ENCODE measurements around the gene PTPN1. TPM values are rescaled to one million over a fixed set of nuclear protein-coding genes. Genes with fewer than 3 reads are reported as not detected.
"Not testable (repeated sequence)": the region's sequence is repeated elsewhere in the genome, so short reads cannot be mapped to it uniquely, and the experiment has no call there.

The PTPN1 gene
- total RNA-seq, 3 donors from 2014 or later = 72.0 to 87.9 (median 72.3) TPM

DNA sequence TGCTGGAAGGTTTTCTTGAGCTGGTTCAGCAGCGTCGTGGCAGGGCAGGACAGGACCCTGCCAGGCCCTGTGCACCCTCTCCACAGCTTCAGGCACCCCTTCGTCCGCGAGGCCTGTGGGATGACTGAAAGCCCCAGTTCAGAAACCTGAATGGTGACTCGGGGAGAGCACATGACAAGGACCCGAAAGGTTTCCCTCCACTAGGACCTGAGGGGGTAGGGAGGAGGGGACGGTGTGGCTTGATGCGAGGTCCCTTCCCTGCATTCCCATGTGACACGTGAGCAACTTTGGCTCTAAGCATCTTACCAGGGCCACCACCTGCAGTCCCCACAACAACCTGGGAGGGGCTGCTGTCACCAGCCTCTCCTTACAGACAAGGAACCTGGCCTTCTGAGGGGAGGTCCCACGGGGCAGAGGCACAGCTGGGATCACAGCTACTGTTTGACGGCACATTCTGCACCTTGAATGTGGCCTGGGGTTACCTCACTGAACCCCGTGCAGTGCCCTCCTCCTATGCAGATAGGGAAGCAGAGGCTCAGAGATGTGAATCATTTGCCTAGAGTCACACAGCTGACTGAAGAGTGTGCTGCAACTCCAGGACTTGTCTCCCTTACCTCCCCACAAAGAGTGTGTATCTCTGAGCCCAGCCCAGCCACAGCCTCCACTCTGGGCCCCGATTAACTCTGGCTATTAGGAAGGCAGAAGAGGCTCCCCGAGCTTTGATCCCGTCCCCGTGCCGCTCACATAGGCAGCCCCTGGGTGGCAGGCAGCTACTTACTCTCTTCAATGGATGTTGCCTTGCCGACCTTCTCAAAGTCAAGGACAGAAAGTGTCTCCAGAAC lies 84.6 kb downstream of the PTPN1 start:
- Mint-ChIP-seq H3K36me3 (ENCODE audit: insufficient read depth) (no peaks in the 10 kb centered on the region), H3K9me3 (no peaks in the 10 kb centered on the region), H3K4me1 (ENCODE audit: low read depth) (no peaks in the 10 kb centered on the region), H3K27me3 (ENCODE audit: low read depth) (no peaks in the 10 kb centered on the region), H3K4me3 (no peak overlapping the region)
- ATAC-seq = peak; percentile 20 to 32
- no peak for DNase-seq

DNA sequence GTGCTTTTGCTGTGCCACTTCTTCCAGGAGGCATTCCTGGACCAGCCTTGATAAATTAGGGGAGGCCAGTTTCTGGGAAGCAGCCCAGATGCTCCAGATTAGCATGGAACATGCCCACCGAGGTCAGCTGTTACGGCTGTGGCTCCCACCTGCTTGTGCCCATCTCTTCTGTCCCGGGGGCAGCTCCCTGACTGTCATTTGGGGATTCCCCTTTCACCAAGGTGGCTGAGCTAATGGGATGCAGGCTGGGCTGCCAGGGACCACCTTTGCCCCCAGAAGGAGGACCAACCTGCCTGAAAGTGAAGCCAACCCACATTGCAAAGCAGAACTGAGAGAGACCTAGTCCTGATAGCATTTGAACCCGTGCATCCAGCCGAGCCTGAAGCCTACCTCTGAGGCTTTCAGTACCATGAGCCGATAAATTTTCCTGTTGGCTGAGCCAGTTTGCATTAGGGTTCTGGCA lies 85.3 kb downstream of the PTPN1 start:
- H3K4me1 Mint-ChIP-seq (ENCODE audit: low read depth) = no peaks in the 10 kb centered on the region
- peak in 1 of 2 donors; percentile 9 for ATAC-seq
- no peaks in the 10 kb centered on the region for H3K9me3 Mint-ChIP-seq
- DNase-seq = no peak
- H3K27me3 Mint-ChIP-seq (ENCODE audit: low read depth) = no peaks in the 10 kb centered on the region
- no peaks in the 10 kb centered on the region for H3K36me3 Mint-ChIP-seq (ENCODE audit: insufficient read depth)
- H3K4me3 Mint-ChIP-seq = no peak overlapping the region

DNA sequence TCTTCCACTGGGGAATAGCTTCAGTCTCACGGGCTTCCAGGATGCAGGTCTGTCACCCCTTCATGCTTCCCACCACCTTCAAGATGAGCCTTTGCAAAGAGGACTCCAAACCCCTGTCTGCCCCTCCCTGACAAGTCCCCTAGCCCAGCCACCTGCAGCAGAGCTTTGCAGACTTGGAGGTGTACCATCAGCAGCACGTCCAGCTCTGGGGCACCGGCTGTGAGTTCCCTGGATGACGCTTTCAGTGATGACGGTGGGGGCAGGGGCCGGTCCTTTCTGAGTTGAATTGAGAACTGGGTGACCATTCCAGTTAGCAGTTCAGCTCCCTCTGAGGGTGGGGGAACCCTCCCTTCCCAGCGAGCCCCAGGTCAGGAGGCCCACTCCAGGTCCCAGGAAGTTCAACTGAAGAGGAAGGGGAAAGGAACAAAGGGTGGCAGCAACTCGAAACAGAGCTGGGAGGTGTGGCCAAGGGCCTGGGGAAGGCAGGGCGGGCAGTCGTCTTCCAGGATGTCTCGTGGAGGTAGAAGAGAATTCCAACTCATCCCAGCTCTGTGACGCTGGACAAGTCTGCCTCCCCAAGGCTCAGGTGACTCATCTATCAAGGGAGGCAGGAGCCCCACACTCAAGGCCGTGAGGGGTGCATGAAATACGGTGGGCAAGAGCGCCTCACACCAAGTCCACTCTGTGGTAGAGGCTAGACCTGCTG lies 86.0 kb downstream of the PTPN1 start:
- no peak for ATAC-seq
- Mint-ChIP-seq H3K4me1 (ENCODE audit: low read depth) (no peaks in the 10 kb centered on the region), H3K27me3 (ENCODE audit: low read depth) (no peaks in the 10 kb centered on the region), H3K9me3 (no peaks in the 10 kb centered on the region), H3K36me3 (ENCODE audit: insufficient read depth) (no peaks in the 10 kb centered on the region), H3K4me3 (no peak overlapping the region)
- no peak for DNase-seq

DNA sequence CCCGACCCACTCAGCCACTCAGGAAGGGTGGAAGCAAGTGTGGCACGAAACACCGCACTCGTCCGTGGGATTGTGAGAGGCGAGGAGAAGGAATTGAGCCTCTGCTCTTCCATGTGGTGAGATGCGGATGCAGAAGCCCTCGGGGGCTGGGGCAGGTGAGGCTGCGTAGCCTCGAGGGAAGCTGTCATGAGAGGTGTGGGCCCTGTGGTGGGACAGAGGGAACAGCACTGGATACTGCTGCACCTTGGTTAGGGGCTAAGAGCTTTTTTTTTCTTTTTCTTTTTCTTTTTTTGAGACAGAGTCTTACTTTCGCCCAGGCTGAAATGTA lies 86.5 kb downstream of the PTPN1 start:
- Mint-ChIP-seq H3K36me3 (ENCODE audit: insufficient read depth) (no peaks in the 10 kb centered on the region), H3K9me3 (no peaks in the 10 kb centered on the region), H3K4me3 (no peak overlapping the region), H3K27me3 (ENCODE audit: low read depth) (no peaks in the 10 kb centered on the region), H3K4me1 (ENCODE audit: low read depth) (no peaks in the 10 kb centered on the region)
- ATAC-seq = no peak
- no peak for DNase-seq

DNA sequence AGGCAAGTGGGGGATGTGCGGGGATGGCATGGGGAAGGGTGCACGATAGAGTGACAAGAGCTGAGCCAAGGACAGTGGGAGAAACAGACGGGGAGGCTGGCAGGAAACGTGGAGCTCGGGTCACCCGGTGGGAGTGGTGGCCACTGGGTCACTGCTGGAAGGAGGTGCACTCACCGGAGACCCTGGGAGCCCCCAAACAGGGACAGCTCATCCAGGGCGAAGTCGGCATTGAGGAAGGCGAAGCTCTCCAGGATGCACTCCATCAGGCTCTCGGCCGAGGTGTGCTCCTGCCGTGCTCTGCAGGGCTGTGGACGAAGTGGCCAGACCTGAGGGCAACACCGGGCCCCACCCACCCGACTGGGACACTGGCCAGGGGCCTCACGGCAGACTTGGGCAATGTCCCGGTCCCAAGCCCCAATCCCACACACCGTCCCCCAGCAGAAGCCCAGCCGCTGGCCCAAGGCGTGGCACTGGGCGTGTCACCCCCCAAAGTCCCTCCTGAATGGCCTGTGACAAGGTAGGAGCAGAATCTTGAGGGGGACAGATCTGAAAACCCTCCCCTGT lies 87.3 kb downstream of the PTPN1 start:
- Mint-ChIP-seq H3K27me3 (ENCODE audit: low read depth) (no peaks in the 10 kb centered on the region), H3K4me3 (no peak overlapping the region), H3K4me1 (ENCODE audit: low read depth) (no peaks in the 10 kb centered on the region), H3K9me3 (no peaks in the 10 kb centered on the region), H3K36me3 (ENCODE audit: insufficient read depth) (no peaks in the 10 kb centered on the region)
- DNase-seq = no peak
- ATAC-seq = no peak

DNA sequence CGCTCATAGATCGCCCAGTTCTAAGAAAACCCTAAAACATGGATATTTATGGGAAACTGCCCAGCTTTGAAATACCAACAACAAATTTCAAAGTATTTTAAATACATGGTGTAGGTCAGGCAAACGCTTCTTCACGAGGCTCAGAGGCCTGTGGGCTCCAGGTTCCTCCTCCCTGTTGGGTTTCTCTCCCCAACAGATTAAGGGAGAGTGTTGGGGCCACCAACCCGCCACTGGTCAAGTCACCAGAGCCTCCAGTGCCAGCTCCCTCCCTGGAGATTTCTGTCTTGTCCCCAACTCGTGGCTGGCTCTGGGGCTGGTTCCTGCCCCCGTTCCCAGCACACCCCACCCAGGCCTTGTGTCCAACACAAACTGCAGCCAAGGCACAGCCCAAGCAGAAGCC lies 87.9 kb downstream of the PTPN1 start:
- H3K4me1 Mint-ChIP-seq (ENCODE audit: low read depth) = no peaks in the 10 kb centered on the region

DNA sequence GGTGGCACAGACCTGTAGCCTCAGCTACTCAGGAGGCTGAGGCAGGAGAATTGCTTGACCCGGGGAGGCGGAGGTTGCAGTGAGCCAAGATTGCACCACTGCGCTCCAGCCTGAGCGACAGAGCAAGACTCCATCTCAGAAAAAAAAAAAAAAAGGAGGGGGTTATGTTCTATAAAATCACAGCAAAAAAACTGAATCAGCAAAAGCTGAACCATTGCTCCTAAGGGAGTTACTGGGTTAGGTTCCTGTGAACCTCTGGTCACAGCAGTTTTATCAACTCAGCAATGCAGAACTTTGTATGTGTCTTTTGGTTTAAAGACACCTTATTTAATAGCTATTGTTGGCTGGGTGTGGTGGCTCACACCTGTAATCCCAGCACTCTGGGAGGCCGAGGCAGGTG lies 88.6 kb downstream of the PTPN1 start:
- H3K36me3 Mint-ChIP-seq (ENCODE audit: insufficient read depth); H3K9me3 Mint-ChIP-seq: not testable (repeated sequence)

More for the DNA sequence above, 87.9 kb downstream of the PTPN1 start:
- ATAC-seq = no peak
- Mint-ChIP-seq H3K36me3 (ENCODE audit: insufficient read depth) (no peaks in the 10 kb centered on the region), H3K27me3 (ENCODE audit: low read depth) (peaks cover 4% of the 10 kb centered on the region), H3K4me3 (no peak overlapping the region), H3K9me3 (no peaks in the 10 kb centered on the region)
- DNase-seq = no peak

DNA sequence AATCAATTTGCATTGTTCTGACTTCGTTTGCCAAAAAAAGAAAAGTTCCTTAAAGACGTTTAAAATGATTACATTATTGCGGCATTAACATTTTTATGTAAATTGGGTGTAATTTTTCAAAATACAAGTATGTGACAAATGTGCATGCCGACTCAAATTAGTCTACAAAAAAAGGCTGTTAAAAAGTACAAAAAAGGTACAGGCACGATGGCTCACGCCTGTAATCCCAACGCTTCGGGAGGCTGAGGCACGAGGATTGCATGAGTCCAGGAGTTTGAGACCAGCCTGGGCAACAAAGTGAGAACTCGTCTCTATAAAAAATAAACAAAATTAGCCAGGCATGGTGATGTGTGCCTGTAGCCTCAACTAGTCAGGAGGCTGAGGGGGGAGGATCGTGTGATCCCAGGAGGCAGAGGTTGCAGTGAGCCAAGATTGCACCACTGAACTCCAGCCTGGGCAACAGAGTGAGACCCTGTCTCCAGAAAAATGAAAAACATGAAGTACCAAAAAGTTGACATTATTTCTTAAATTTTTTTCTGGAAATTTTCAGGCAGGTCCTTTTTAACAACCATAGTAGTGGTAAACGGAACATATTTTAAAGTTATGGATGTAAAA lies 90.2 kb downstream of the PTPN1 start:
- DNase-seq = no peak
- Mint-ChIP-seq H3K27me3 (ENCODE audit: low read depth) (peaks cover 9% of the 10 kb centered on the region), H3K9me3 (no peaks in the 10 kb centered on the region)

More for the DNA sequence above, 88.6 kb downstream of the PTPN1 start:
- H3K27me3 Mint-ChIP-seq (ENCODE audit: low read depth); DNase-seq; ATAC-seq; H3K4me3 Mint-ChIP-seq; H3K4me1 Mint-ChIP-seq (ENCODE audit: low read depth): not testable (repeated sequence)

DNA sequence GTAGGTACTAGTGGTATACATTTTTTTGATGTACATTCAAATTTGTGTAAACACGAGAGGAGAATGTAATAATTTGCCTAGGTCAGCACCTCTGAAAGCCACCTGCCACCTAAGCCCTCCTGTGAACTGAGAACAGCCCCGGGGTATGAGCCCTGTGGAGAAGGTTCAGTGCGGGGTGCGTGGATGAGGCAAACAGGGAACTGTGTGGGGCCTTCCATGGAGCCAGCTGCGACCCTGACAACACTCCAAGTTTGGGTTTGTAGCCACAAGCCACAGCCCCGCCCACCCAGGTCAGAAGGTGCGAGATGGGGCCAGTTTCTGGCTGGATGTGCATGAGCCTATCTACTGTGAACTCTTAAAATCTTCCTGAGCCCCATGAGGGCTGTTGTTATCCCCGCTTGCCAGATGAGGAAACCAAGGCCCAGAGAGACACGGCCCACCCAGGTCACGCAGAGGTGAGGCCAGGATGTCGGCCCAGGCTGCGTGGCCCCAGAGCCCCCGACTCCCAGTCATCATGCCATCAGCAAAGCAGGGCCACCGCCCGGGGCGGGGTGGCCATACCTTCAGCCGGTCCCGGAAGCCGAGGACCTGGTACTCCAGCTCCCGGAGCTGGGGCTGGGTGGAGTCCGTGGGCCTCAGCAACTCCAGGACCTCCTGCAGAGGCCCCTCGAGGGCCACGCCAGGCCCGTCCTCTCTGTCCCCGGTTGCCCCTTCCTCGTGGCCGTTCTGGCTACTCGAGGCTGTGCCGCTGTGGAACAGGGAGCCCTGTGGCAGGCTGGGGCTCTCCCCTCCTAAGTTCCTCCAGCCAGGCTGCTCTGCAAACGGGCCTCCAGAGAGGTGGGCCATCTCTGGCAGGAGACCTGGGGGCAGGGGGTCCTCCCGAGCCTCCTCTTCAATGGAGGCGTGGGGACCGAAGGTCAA lies 91.6 kb downstream of the PTPN1 start:
- H3K9me3 Mint-ChIP-seq = no peaks in the 10 kb centered on the region
- H3K36me3 Mint-ChIP-seq (ENCODE audit: insufficient read depth) = no peaks in the 10 kb centered on the region
- peaks cover 9% of the 10 kb centered on the region for H3K27me3 Mint-ChIP-seq (ENCODE audit: low read depth)
- DNase-seq (no peak), ATAC-seq (no peak)
- H3K4me1 Mint-ChIP-seq (ENCODE audit: low read depth) = no peaks in the 10 kb centered on the region
- no peak overlapping the region for H3K4me3 Mint-ChIP-seq

More for the DNA sequence above, 90.2 kb downstream of the PTPN1 start:
- H3K4me3 Mint-ChIP-seq = no peak overlapping the region
- no peaks in the 10 kb centered on the region for H3K4me1 Mint-ChIP-seq (ENCODE audit: low read depth)
- no peak for ATAC-seq
- H3K36me3 Mint-ChIP-seq (ENCODE audit: insufficient read depth) = no peaks in the 10 kb centered on the region

DNA sequence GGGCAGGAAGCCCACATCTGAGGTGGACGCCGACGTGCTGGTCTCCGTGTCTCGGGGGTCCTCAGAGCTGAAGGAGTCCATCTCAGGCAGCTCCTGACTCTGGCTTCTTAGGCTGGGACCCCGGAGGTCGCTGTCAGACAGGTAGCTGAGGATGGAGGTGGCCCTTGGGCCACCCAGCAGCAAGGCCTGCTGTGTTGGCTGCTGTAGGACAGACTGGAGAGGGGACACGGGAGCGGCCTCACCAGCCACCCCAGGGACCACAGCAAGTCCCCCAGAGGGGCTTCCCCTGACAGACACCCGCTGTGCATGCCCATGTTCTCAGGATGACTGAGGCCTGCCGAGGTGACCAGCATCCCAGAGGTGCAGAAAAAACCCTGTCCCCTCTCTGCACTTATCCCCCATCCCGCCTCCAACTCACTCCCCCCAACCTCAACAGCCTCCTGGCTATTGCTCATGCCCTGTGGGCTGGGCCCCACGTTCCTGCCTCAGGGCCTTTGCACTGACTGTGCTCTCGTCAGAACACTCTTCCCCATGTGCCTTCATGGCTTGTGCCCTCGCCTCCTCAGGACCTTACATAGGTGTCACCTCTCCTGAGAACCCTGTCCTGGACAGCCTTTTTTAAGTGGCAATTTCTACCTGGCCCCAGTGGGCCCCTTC lies 92.4 kb downstream of the PTPN1 start:
- DNase-seq (no peak), ATAC-seq (no peak)
- H3K4me1 Mint-ChIP-seq (ENCODE audit: low read depth) = no peaks in the 10 kb centered on the region
- no peak overlapping the region for H3K4me3 Mint-ChIP-seq
- H3K9me3 Mint-ChIP-seq = no peaks in the 10 kb centered on the region
- H3K27me3 Mint-ChIP-seq (ENCODE audit: low read depth) = peaks cover 11% of the 10 kb centered on the region
- no peaks in the 10 kb centered on the region for H3K36me3 Mint-ChIP-seq (ENCODE audit: insufficient read depth)

DNA sequence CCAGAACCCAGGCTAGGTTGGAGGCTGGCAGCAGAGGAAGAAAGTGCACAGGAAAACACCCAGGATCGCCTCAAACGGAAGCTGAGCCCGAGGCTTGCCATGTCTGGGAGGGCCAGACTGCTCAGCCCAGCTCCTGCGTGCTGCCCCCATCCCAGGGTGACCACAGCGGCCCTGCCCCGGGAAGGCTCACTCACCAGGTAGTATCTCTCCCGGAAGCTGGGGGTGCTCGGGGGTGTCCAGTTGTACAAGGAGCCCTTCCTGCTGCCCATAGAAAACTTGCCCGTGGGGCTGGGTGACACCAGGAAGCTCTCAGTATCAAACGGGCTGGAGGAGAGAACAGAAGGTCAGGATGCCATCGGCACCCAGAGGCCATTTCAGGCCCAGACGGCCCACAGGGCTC lies 94.3 kb downstream of the PTPN1 start:
- Mint-ChIP-seq H3K27me3 (ENCODE audit: low read depth) (peaks cover 11% of the 10 kb centered on the region), H3K4me1 (ENCODE audit: low read depth) (no peaks in the 10 kb centered on the region), H3K4me3 (no peak overlapping the region), H3K36me3 (ENCODE audit: insufficient read depth) (no peaks in the 10 kb centered on the region), H3K9me3 (no peaks in the 10 kb centered on the region)
- ATAC-seq (no peak), DNase-seq (no peak)

DNA sequence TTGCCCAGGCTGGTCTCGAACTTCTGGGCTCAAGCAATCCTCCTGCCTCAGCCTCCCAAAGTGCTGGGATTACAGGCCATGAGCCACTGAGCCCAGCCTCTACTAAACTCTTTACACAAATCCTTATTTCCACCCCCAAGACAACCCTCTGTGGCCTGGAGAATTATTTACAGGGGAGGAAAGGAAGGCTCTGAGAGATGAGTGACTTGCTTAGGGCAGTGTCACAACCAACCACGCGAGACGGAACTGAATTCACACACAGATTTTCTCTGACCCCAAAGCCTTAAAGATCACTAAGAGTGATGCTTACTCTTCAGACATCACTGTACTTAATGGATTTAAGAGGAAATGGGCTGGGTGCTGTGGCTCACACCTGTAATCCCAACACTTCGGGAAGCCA lies 95.0 kb downstream of the PTPN1 start:
- Mint-ChIP-seq H3K4me1 (ENCODE audit: low read depth) (no peaks in the 10 kb centered on the region), H3K27me3 (ENCODE audit: low read depth) (peaks cover 12% of the 10 kb centered on the region), H3K9me3 (no peaks in the 10 kb centered on the region), H3K36me3 (ENCODE audit: insufficient read depth) (no peaks in the 10 kb centered on the region), H3K4me3 (no peak overlapping the region)
- DNase-seq (no peak), ATAC-seq (no peak)

DNA sequence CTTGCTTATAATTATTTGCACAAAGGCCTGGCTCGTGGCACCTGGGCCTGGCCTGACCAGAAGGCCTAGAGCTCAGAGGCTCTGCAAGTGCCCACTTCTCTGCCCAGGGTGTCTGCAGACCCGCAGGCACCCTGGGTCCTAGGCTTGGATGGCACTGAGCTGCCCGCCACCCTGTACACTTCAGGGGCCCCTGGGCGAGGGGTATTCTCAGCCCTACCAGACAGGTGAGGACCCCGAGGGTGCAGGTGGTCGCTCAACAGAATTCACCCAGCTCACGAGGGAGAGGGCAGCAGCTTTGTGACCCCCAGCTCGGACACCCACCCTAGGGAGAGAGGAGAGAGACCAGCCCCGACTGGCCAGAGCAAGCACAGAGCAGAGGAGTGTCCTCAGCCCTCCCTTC lies 97.3 kb downstream of the PTPN1 start:
- Mint-ChIP-seq H3K36me3 (ENCODE audit: insufficient read depth) (no peaks in the 10 kb centered on the region), H3K4me1 (ENCODE audit: low read depth) (no peaks in the 10 kb centered on the region), H3K27me3 (ENCODE audit: low read depth) (peaks cover 14% of the 10 kb centered on the region), H3K9me3 (no peaks in the 10 kb centered on the region), H3K4me3 (no peak overlapping the region)
- no peak for ATAC-seq
- DNase-seq = no peak

Measured in activated T-cell treated with anti-CD3 and anti-CD28 coated beads, Interleukin-2, amount 50 U/mL, for 4 hours (primary cell).